ENCODE data around the gene PANK4.

PANK4 gene

DNA sequence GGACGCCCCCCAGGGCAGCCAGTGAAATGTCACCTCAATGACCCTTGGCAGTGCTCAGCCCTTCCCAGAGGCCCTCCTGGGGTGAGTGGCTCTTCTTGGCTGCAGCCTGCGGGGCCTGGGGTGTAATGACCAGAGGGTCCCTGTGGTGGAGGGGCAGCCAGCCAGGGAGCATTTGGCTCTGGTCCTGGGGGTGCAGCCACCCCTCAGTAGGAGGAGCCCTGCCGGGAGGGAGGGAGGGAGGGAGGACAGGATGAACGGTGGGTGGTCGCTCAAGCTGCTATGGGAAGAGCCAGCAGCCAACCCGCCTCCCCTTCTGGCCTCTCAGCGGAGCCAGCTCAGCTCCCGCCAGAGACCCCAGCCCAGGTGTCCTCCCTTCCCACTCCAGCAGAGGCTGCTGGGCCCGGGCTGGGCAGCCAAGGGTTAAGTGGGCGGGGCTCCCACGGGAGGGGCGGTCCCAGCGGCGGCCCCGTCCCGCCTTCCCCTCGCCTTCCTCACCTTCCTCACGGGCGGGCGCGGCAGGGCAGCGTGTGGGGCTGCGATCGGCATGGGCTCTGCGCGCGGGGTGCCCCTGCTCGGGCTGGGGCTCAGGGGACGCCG lies 59.3 kb downstream of the PANK4 start:
- Histone ChIP-seq H3K36me3 (ENCODE audit: insufficient read depth) (no peaks in the 10 kb centered on the region), H3K9ac (no peak overlapping the region), H3K4me3 (IDR thresholded peaks at IDR 0.05; ENCODE audit: insufficient read depth, low read depth, low read length) (no peak overlapping the region), H3K27me3 (ENCODE audit: insufficient read depth, low read depth) (peaks cover 90% of the 10 kb centered on the region), H2AFZ (ENCODE audit: low read depth) (no peak overlapping the region), H3K4me1 (ENCODE audit: low read depth, poor library complexity, severe bottlenecking) (peaks cover 7% of the 10 kb centered on the region), H4K20me1 (ENCODE audit: insufficient read depth) (no peaks in the 10 kb centered on the region), H3K79me2 (ENCODE audit: insufficient read depth, low read depth) (no peaks in the 10 kb centered on the region), H3K27ac (no peak overlapping the region), H3K4me2 (no peak overlapping the region)
- no peak for TF ChIP-seq CTCF (conservative IDR thresholded peaks at IDR 0.05; ENCODE audit: low read depth, low read length)

- TF ChIP-seq CTCF (conservative IDR thresholded peaks at IDR 0.05; ENCODE audit: low read depth, low read length): no peak
- Histone ChIP-seq H3K27me3 (ENCODE audit: insufficient read depth, low read depth) (peaks cover 87% of the 10 kb centered on the region), H3K79me2 (ENCODE audit: insufficient read depth, low read depth) (no peaks in the 10 kb centered on the region), H3K4me3 (IDR thresholded peaks at IDR 0.05; ENCODE audit: insufficient read depth, low read depth, low read length) (no peak overlapping the region), H3K27ac (no peak overlapping the region), H3K4me1 (ENCODE audit: low read depth, poor library complexity, severe bottlenecking) (peaks cover 7% of the 10 kb centered on the region), H3K9ac (no peak overlapping the region), H3K36me3 (ENCODE audit: insufficient read depth) (no peaks in the 10 kb centered on the region), H4K20me1 (ENCODE audit: insufficient read depth) (no peaks in the 10 kb centered on the region), H3K4me2 (no peak overlapping the region), H2AFZ (ENCODE audit: low read depth) (no peak overlapping the region)
These were observed 60.1 kb downstream of the PANK4 start for GRCh38 chr1:2466270-2466665.

- Histone ChIP-seq H3K4me1 (ENCODE audit: low read depth, poor library complexity, severe bottlenecking) (peaks cover 7% of the 10 kb centered on the region), H3K27ac (no peak overlapping the region), H3K79me2 (ENCODE audit: insufficient read depth, low read depth) (no peaks in the 10 kb centered on the region), H3K4me3 (IDR thresholded peaks at IDR 0.05; ENCODE audit: insufficient read depth, low read depth, low read length) (no peak overlapping the region), H2AFZ (ENCODE audit: low read depth) (no peak overlapping the region), H3K4me2 (no peak overlapping the region), H3K9ac (no peak overlapping the region), H3K36me3 (ENCODE audit: insufficient read depth) (no peaks in the 10 kb centered on the region), H4K20me1 (ENCODE audit: insufficient read depth) (no peaks in the 10 kb centered on the region), H3K27me3 (ENCODE audit: insufficient read depth, low read depth) (peaks cover 87% of the 10 kb centered on the region)
- TF ChIP-seq CTCF (conservative IDR thresholded peaks at IDR 0.05; ENCODE audit: low read depth, low read length): no peak
These were observed 60.8 kb downstream of the PANK4 start for GRCh38 chr1:2465371-2466269.

DNA sequence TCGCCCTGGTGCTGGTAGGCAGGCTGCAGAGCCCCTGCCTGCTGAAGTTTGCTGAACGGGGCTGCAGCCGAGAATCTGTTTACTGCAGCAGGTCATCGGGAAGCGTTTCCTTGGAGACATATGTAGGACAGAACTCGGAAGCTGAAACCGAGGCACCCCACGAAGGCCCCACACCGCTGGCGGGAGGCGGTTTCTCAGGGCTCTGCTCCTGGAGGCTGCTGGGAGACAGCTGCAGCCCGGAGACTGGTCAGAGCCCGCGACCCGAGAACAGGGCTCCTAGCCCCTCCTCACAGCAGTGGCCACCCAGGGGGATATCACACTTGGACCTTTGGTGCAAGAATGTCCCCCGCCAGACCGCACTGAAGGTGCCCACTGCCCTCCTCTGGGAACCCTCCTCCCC lies 63.0 kb downstream of the PANK4 start:
- Histone ChIP-seq H3K27ac (no peak overlapping the region), H3K4me1 (ENCODE audit: low read depth, poor library complexity, severe bottlenecking) (peaks cover 7% of the 10 kb centered on the region), H3K9ac (no peak overlapping the region), H3K79me2 (ENCODE audit: insufficient read depth, low read depth) (no peaks in the 10 kb centered on the region), H2AFZ (ENCODE audit: low read depth) (no peak overlapping the region), H3K36me3 (ENCODE audit: insufficient read depth) (no peaks in the 10 kb centered on the region), H4K20me1 (ENCODE audit: insufficient read depth) (no peaks in the 10 kb centered on the region), H3K27me3 (ENCODE audit: insufficient read depth, low read depth) (peaks cover 84% of the 10 kb centered on the region), H3K4me2 (no peak overlapping the region), H3K4me3 (IDR thresholded peaks at IDR 0.05; ENCODE audit: insufficient read depth, low read depth, low read length) (no peak overlapping the region)
- TF ChIP-seq CTCF (conservative IDR thresholded peaks at IDR 0.05; ENCODE audit: low read depth, low read length): no peak

Data from KMS-11 (cell line).